ENCODE data around the gene CSF3R. TPM values are rescaled to one million over a fixed set of nuclear protein-coding genes. Genes with fewer than 3 reads are reported as not detected.

CSF3R gene
- total and polyA plus RNA-seq, 2 donors (not counting 1 experiment from before 2014, with no cell fraction given) = 0.30 to 6.3 TPM

DNA sequence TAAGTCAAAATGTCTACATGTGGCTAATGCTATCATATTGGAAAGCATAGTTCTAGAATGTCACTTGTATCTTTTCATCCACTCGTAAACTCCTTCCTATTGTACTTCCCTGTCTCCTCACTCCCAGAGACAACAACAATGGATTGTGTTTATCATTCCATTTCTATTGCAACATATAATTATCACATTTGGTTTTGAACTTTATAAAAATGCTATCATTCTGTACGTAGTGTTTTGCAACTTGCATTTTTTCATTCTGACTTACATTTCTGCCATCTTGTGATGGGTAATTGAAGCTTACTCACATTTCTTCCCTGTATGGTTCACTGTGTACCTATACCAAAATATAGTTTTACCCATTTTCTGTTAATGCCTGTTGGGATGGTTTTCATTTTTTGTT is 14.5 kb upstream of the CSF3R start:
- H3K4me1 ChIP-seq (ENCODE audit: control insufficient read depth in 2 of 2, insufficient read depth in 2 of 2, low read length in 2 of 2) = no peaks in the 10 kb centered on the region
- DNase-seq = no peak
- no peak for ATAC-seq (ENCODE audit: low read depth)
- Mint-ChIP-seq H3K4me1 (no peaks in the 10 kb centered on the region), H3K27ac (no peak overlapping the region), H3K4me3 (no peak overlapping the region), H3K27me3 (peaks cover 25% of the 10 kb centered on the region), H3K9me3 (ENCODE audit: insufficient read depth) (no peaks in the 10 kb centered on the region)
- H4K20me1 ChIP-seq (ENCODE audit: control insufficient read depth, insufficient read depth, low read length, poor library complexity, severe bottlenecking) = no peaks in the 10 kb centered on the region
- H3K9ac ChIP-seq (ENCODE audit: low read length) = no peak overlapping the region
- no peak overlapping the region for H2AFZ ChIP-seq (ENCODE audit: insufficient read depth, low read depth, low read length, poor library complexity, severe bottlenecking)
- no peak overlapping the region for H3K4me2 ChIP-seq (replicated peaks; ENCODE audit: low read depth, low read length, poor library complexity, severe bottlenecking)
- no peak overlapping the region for H3K4me3 ChIP-seq (ENCODE audit: control extremely low read depth in 1 of 5, extremely low read depth in 1 of 5, insufficient read depth in 1 of 5, low read depth in 2 of 5, low read length in 4 of 5)
- H3K36me3 ChIP-seq (replicated peaks in 1 of 2; ENCODE audit: control extremely low read depth in 1 of 2, control insufficient read depth in 1 of 2, extremely low read depth in 1 of 2, insufficient read depth in 2 of 2, low read length in 1 of 2) = no peaks in the 10 kb centered on the region
- ChIA-PET CTCF (interaction anchor here (1.8 kb wide), 1 partner anchor 19 kb away, joined by 5 read pairs; no protein-coding TSS in a partner anchor), POLR2A (interaction anchor here (0.5 kb wide), 1 partner anchor 10 kb away, joined by 3 read pairs; no protein-coding TSS in a partner anchor)
- no peak overlapping the region for H3K27ac ChIP-seq (ENCODE audit: low read length in 2 of 2)
- intact Hi-C loops (cut with micrococcal nuclease) = no loop called here
- WGBS (ENCODE audit: insufficient coverage) = no CpG with 5 or more reads among the region's 2 CpGs
- H3K9me3 ChIP-seq (ENCODE audit: control extremely low read depth in 1 of 3, control insufficient read depth in 2 of 3, insufficient read depth in 1 of 3, low read length in 2 of 3) = no peaks in the 10 kb centered on the region
- TF ChIP-seq EZH2 (IDR thresholded peaks at IDR 0.05; ENCODE audit: borderline replicate concordance, insufficient read depth, low read depth, low read length, poor library complexity, severe bottlenecking) = no peak
- TF ChIP-seq, protein P1, sequence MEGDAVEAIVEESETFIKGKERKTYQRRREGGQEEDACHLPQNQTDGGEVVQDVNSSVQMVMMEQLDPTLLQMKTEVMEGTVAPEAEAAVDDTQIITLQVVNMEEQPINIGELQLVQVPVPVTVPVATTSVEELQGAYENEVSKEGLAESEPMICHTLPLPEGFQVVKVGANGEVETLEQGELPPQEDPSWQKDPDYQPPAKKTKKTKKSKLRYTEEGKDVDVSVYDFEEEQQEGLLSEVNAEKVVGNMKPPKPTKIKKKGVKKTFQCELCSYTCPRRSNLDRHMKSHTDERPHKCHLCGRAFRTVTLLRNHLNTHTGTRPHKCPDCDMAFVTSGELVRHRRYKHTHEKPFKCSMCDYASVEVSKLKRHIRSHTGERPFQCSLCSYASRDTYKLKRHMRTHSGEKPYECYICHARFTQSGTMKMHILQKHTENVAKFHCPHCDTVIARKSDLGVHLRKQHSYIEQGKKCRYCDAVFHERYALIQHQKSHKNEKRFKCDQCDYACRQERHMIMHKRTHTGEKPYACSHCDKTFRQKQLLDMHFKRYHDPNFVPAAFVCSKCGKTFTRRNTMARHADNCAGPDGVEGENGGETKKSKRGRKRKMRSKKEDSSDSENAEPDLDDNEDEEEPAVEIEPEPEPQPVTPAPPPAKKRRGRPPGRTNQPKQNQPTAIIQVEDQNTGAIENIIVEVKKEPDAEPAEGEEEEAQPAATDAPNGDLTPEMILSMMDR (IDR thresholded peaks at IDR 0.05) = no peak
- no peaks in the 10 kb centered on the region for H3K27me3 ChIP-seq (replicated peaks in 1 of 4; ENCODE audit: control extremely low read depth in 1 of 4, control insufficient read depth in 3 of 4, insufficient read depth in 4 of 4, low read length in 3 of 4)
- H3K79me2 ChIP-seq (ENCODE audit: control insufficient read depth, insufficient read depth, low read length) = no peaks in the 10 kb centered on the region

DNA sequence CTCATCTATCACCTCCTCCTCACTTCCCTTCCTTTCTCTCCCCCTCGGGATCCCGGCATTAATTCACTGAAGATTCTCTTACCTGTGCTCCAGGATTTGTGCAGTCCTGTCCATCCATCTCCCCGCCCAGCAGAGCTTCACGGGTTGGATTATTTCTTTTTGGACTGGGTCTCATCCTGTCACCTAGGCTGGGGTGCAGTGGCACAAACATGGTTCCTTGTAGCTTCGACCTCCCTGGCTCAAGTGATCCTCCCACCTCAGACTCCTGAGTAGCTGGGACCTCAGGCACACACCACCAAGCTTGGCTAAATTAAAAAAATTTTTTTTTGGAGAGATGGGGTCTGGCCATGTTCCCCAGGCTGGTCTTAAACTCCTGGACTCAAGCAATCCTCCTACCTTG is 12.3 kb upstream of the CSF3R start:
- no peak overlapping the region for H3K27ac ChIP-seq (ENCODE audit: low read length in 2 of 2)
- ChIA-PET POLR2A (no interaction called here), CTCF (no interaction called here)
- H3K4me2 ChIP-seq (replicated peaks; ENCODE audit: low read depth, low read length, poor library complexity, severe bottlenecking) = no peak overlapping the region
- no peak overlapping the region for H3K27ac Mint-ChIP-seq
- DNase-seq = no peak
- intact Hi-C loops (cut with micrococcal nuclease) = no loop called here
- H4K20me1 ChIP-seq (ENCODE audit: control insufficient read depth, insufficient read depth, low read length, poor library complexity, severe bottlenecking) = no peaks in the 10 kb centered on the region
- no peaks in the 10 kb centered on the region for H3K27me3 ChIP-seq (replicated peaks in 1 of 4; ENCODE audit: control extremely low read depth in 1 of 4, control insufficient read depth in 3 of 4, insufficient read depth in 4 of 4, low read length in 3 of 4)
- no peaks in the 10 kb centered on the region for H3K79me2 ChIP-seq (ENCODE audit: control insufficient read depth, insufficient read depth, low read length)
- 94% methylated on average over 4 of the region's 5 CpGs for WGBS (ENCODE audit: insufficient coverage)
- no peak overlapping the region for H3K4me3 ChIP-seq (ENCODE audit: control extremely low read depth in 1 of 5, extremely low read depth in 1 of 5, insufficient read depth in 1 of 5, low read depth in 2 of 5, low read length in 4 of 5)
- H2AFZ ChIP-seq (ENCODE audit: insufficient read depth, low read depth, low read length, poor library complexity, severe bottlenecking) = no peak overlapping the region
- TF ChIP-seq, protein P1 (IDR thresholded peaks at IDR 0.05) = no peak
- no peaks in the 10 kb centered on the region for H3K4me1 ChIP-seq (ENCODE audit: control insufficient read depth in 2 of 2, insufficient read depth in 2 of 2, low read length in 2 of 2)
- no peak overlapping the region for H3K9ac ChIP-seq (ENCODE audit: low read length)
- H3K4me3 Mint-ChIP-seq = no peak overlapping the region
- H3K9me3 Mint-ChIP-seq (ENCODE audit: insufficient read depth) = no peaks in the 10 kb centered on the region
- ATAC-seq (ENCODE audit: low read depth) = no peak
- H3K36me3 ChIP-seq (replicated peaks in 1 of 2; ENCODE audit: control extremely low read depth in 1 of 2, control insufficient read depth in 1 of 2, extremely low read depth in 1 of 2, insufficient read depth in 2 of 2, low read length in 1 of 2) = no peaks in the 10 kb centered on the region
- H3K27me3 Mint-ChIP-seq = peaks cover 20% of the 10 kb centered on the region
- H3K9me3 ChIP-seq (ENCODE audit: control extremely low read depth in 1 of 3, control insufficient read depth in 2 of 3, insufficient read depth in 1 of 3, low read length in 2 of 3) = no peaks in the 10 kb centered on the region
- H3K4me1 Mint-ChIP-seq = no peaks in the 10 kb centered on the region
